Duodenal mucosa (tissue), 2 donors: ENCODE data around the gene METTL24.
"Not testable (repeated sequence)": the region's sequence is repeated elsewhere in the genome, so short reads cannot be mapped to it uniquely, and the experiment has no call there.

Experiments
- H3K27ac ChIP-seq: one replicate; pipeline ENCODE4 v1.7.0; 2013; ENCODE audit warnings: low read depth, low read length
- H3K27me3 ChIP-seq, 2 donors: one replicate each; pipeline ENCODE4 v1.7.0; 2013; ENCODE audit warnings: low read length in 2 of 2, control low read depth in 1 of 2; ENCODE audit not compliant: insufficient read depth in 2 of 2, control insufficient read depth in 1 of 2
- H3K36me3 ChIP-seq, 2 donors: one replicate each; pipeline ENCODE4 v1.7.0; 2013; ENCODE audit warnings: low read length in 2 of 2, control low read depth in 1 of 2; ENCODE audit not compliant: insufficient read depth in 2 of 2, control insufficient read depth in 1 of 2
- H3K4me1 ChIP-seq, 2 donors: one replicate each; pipeline ENCODE4 v1.7.0; 2013; ENCODE audit warnings: low read length in 2 of 2, control low read depth in 1 of 2; ENCODE audit not compliant: insufficient read depth in 2 of 2, control insufficient read depth in 1 of 2
- H3K4me3 ChIP-seq, 2 donors: one replicate each; pipeline ENCODE4 v1.7.0; 2013; ENCODE audit warnings: low read length in 2 of 2, low read depth in 1 of 2
- H3K9ac ChIP-seq, 2 donors: one replicate each; pipeline ENCODE4 v1.7.0; 2013; ENCODE audit warnings: low read length in 2 of 2, low read depth in 1 of 2
- H3K9me3 ChIP-seq, 2 donors: one replicate each; pipeline ENCODE4 v1.7.0; 2013; ENCODE audit warnings: low read length in 2 of 2, control low read depth in 1 of 2; ENCODE audit not compliant: control insufficient read depth in 1 of 2

The METTL24 gene

DNA sequence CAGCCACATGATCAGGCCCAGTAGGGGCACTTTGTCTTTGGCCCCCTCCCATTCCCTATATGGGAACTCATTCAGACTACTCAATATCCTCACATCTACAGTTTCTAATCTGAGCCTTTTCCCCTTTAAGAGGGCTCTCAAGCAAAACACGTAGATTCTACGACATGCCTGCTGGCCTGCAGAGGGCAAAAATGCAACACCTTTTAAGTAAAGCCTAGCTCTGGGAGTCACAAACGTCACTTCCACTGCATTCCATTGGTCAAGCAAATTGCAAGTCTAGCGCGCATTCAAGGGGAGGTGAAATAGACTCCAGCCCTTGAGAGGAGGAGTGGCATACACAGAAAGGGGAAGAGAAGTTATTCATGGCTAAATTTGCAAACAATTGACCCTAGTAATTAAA, 107.3 kb downstream of the METTL24 start:
- Histone ChIP-seq H3K27ac (no peak overlapping the region), H3K9me3 (no peaks in the 10 kb centered on the region), H3K9ac (no peak overlapping the region)

DNA sequence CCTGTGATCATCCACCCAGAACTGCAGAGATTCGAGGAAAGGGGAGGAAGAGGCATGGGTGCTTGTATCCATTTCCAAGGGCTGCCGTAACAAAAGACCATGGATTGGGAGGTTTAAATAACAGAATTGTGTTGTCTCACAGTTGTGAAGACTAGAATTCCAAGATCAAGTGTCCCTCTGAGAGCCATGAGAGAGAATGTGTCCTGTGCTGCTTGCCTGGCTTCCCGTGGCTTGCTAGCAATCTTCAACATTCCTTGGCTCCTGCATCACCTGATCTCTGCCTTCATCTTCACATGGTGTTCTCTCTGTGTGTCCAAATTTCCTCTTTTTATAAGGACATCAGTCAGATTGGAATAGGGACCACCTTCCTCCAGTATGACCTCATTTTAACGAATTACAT, 108.1 kb downstream of the METTL24 start:
- Histone ChIP-seq H3K27me3 (no peaks in the 10 kb centered on the region), H3K36me3 (no peaks in the 10 kb centered on the region), H3K4me1 (no peaks in the 10 kb centered on the region), H3K27ac (no peak overlapping the region), H3K9ac (no peak overlapping the region), H3K9me3 (no peaks in the 10 kb centered on the region), H3K4me3 (no peak overlapping the region)

More for the DNA sequence above, 107.3 kb downstream of the METTL24 start:
- Histone ChIP-seq H3K36me3 (no peaks in the 10 kb centered on the region), H3K4me1 (no peaks in the 10 kb centered on the region), H3K4me3 (no peak overlapping the region), H3K27me3 (no peaks in the 10 kb centered on the region)

DNA sequence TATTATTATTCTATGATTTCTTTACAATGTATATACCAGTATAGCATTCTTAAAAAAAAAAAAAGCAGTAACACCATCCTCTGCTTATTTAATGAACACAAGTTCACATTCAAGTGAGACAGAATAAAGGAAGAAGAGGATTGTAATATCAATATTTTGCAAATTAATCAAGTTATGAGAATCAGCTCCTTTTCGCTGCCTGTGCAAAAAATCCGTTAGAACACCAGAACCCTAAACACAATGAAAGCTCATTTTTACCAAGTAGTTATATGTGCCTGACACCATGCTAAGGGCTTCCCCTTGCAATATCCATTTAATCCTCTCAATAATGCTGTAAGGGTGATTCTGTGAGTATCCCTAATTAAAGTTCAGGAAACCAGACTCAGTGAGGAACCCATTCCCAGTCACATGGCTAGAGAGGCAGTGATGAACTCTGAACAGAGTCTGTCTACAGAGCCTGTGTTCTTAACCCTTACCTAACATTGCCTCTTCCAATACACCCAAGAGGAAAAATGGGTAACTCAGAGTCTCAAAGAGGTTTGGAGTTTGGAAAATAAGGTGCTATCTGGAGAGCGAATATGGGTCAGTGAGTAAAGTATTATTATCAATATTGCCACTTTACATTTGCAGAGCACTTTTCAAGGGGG, 111.1 kb downstream of the METTL24 start:
- no peaks in the 10 kb centered on the region for H3K9me3 ChIP-seq
- no peaks in the 10 kb centered on the region for H3K4me1 ChIP-seq
- H3K36me3 ChIP-seq = no peaks in the 10 kb centered on the region
- H3K9ac ChIP-seq = no peak overlapping the region
- no peaks in the 10 kb centered on the region for H3K27me3 ChIP-seq
- no peak overlapping the region for H3K27ac ChIP-seq
- H3K4me3 ChIP-seq = no peak overlapping the region

DNA sequence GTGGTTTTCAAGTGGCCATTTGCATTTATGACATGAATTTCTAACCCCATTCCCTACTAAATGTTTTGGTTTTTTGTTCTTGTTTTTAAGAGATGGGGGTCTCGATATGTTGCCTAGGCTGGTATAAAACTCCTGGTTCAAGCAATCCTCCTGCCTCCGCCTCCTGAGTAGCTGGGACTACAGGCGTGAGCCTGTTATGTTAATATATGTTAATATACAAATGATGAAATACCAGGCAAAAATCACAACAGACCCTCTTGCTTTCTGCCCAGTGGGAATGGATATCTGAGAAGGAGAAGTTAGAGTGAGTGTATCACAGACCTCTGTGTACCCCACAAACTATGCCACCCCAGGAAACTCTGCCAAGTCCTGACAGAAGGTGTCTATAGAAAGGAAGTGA, 111.8 kb downstream of the METTL24 start:
- Histone ChIP-seq H3K9ac (no peak overlapping the region), H3K27ac (no peak overlapping the region), H3K27me3 (no peaks in the 10 kb centered on the region), H3K9me3 (no peaks in the 10 kb centered on the region), H3K36me3 (no peaks in the 10 kb centered on the region), H3K4me1 (no peaks in the 10 kb centered on the region), H3K4me3 (no peak overlapping the region)

DNA sequence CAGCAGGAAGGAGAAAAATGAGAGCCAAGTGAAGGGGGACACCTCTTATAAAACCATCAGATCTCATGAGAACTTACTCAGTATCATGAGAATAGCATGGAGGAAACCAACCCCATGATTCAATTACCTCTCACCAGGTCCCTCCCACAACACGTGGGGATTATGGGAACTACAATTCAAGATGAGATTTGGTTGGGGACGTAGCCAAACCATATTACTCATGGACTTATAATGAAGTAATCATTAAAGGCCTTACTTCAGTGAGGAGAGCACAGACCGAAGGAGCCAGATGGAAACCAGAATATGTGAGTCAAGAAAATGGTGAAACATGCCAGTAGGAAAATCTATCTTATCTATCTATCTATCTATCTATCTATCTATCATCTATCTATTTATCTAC, 113.5 kb downstream of the METTL24 start:
- H3K36me3 ChIP-seq, H3K9me3 ChIP-seq, H3K27me3 ChIP-seq, H3K9ac ChIP-seq, H3K4me3 ChIP-seq, H3K27ac ChIP-seq, H3K4me1 ChIP-seq: not testable (repeated sequence)

DNA sequence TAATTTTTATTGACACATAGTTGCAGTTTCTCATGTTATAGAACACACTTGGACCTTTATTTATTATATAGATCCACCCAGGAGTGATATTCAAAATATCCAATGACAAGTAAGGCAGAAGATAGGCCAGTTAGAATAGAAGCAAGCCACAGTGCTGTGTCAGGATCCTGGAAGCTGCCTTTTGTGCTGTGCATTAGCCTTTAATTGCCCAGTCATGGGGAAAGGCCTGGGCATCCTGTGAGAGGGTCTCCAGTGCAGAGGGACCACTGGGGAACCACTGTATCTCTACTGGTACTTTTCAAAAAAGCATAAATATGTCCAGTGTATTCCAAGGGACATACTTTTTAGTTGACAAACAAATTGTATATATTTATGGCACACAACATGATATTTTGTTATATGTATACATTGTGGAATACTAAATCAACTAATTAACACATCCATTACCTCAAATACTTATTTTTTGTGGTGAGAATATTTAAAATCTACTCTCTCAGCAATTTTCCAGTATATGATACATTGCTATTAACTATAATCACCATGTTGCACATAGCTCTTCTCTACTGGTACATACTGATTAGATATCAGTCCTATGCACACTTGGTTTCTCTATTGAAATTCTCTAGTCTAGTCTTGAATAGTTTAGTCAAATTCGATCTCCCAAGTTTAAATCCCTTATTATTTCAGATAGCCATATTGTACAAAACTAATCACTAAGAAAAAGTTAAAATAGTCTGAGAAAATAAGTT, 118.4 kb downstream of the METTL24 start:
- H3K4me3 ChIP-seq = no peak overlapping the region
- no peaks in the 10 kb centered on the region for H3K27me3 ChIP-seq
- H3K27ac ChIP-seq = no peak overlapping the region
- H3K9ac ChIP-seq = no peak overlapping the region
- no peaks in the 10 kb centered on the region for H3K36me3 ChIP-seq
- H3K4me1 ChIP-seq = no peaks in the 10 kb centered on the region
- H3K9me3 ChIP-seq = no peaks in the 10 kb centered on the region

DNA sequence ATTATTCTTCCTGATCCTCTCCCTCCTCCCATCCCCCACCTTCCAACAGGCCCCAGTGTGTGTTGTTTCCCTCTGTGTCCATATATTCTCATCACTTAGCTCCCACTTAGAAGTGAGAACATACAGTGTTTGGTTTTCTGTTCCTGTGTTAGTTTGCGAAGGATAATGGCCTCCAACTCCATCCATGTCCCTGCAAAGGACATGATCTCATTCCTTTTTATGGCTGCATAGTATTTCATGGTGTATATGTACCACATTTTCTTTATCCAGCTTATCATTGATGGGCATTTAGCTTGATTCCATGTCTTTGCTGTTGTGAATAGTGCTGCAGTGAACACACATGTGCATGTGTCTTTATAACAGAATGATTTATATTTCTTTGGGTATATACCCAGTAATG, 122.1 kb downstream of the METTL24 start:
- H3K4me3 ChIP-seq, H3K36me3 ChIP-seq, H3K27ac ChIP-seq, H3K4me1 ChIP-seq, H3K27me3 ChIP-seq, H3K9ac ChIP-seq, H3K9me3 ChIP-seq: not testable (repeated sequence)

DNA sequence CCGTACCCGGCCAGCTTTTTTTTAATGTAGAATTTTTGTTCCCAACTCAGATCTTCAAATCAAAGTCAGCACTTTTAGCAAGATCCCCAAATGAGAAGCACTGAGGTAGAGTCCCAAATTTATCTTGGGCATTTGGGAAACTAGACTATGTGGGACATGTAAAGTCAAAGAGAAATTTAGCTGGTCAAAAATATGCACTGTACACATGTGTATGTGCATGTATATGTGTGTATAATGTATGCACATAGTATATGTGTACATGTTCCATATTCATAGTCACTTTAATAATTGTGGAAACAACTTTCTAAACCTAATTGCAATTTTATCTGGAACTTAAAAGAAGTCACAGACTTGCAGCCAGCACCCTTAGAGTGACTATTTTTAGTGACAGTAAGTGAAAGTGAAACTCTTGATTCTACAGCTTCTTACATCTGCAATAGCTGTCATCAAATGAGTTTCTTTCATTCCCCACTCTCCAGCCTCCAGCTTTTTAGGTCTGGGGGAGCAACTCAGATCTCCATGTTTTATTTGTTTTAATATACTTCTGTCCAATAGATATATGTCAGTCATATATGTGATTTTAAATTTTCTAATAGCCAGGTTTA, 124.3 kb downstream of the METTL24 start:
- Histone ChIP-seq H3K9ac (no peak overlapping the region), H3K4me1 (peaks cover 0 to 5% of the 10 kb centered on the region in 2 donors), H3K27me3 (no peaks in the 10 kb centered on the region), H3K9me3 (no peaks in the 10 kb centered on the region), H3K4me3 (no peak overlapping the region), H3K36me3 (peaks cover 7% of the 10 kb centered on the region in 2 donors), H3K27ac (no peak overlapping the region)

DNA sequence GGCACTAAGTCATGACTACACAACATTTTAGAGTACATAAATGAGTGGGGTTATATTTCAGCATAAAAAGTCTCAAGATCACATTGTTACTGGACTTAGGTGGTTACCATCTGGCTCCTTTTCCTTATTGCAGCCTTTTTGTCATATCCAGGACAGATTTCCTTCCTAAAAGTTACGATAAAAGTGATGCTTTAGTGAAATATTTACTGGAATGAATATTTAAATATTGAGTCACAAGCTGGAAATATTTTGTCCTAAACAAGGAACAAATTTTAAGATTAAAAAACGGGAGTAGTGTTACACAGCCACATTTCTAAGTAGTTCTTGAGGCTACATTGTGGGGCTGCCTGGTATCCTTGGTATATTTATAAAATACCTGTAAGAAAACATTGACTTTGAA, 125.7 kb downstream of the METTL24 start:
- Histone ChIP-seq H3K27ac (no peak overlapping the region), H3K27me3 (no peaks in the 10 kb centered on the region), H3K9ac (no peak overlapping the region), H3K36me3 (peaks cover 13% of the 10 kb centered on the region in 2 donors), H3K9me3 (no peaks in the 10 kb centered on the region), H3K4me1 (peaks cover 0 to 5% of the 10 kb centered on the region in 2 donors), H3K4me3 (no peak overlapping the region)

DNA sequence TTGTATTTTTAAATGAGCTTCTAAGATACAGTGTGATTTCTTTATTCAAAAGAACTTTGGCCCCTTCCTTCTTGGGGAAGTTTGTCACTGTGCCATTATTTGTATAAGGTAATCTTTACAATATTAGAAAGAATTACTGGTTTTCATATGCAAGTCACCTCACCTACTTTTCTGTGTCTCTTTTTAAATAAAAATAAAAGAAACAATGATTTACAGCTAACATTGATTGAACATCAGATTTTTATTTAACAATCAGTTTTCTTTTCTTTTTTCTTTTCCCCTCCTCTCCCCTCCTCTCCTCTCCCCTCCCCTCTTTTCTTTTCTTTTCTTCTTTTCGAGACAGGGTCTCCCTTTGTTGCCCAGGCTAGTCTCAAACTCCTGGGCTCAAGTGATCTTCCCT, 131.9 kb downstream of the METTL24 start:
- Histone ChIP-seq H3K4me3 (no peak overlapping the region), H3K27ac (no peak overlapping the region), H3K36me3 (peaks cover 25 to 29% of the 10 kb centered on the region in 2 donors), H3K9me3 (no peaks in the 10 kb centered on the region), H3K9ac (no peak overlapping the region), H3K4me1 (no peaks in the 10 kb centered on the region), H3K27me3 (no peaks in the 10 kb centered on the region)
